H1 (cell line): ENCODE measurements around the gene ERICH2. TPM values are rescaled to one million over a fixed set of nuclear protein-coding genes. Genes with fewer than 3 reads are reported as not detected.

Experiments used
- CTCF ChIA-PET: fragments of 300-600 bp; sonication (Branson Sonifier 250); formaldehyde crosslinking; loops from one replicate; lab custom pipeline; 2021; ENCODE audit not compliant: partially characterized antibody; lab: Charles Lee
- POLR2A ChIA-PET: fragments of 300-600 bp; sonication (Branson Sonifier 250); formaldehyde crosslinking; loops from one replicate; lab custom pipeline; 2021; ENCODE audit warnings: inconsistent platforms; ENCODE audit not compliant: partially characterized antibody; lab: Charles Lee
- DNase-seq, 2 experiments: peaks; one replicate each; pipeline versions ENCODE4 v3.0.0 to v3.0.0-alpha.2; 2010 to 2022; ENCODE audit warnings: low spot score in 2 of 2, low read depth in 1 of 2, mixed read lengths in 1 of 2
- FAIRE-seq: peaks from 2 replicates; lab custom pipeline; 2011; peaks lifted over from hg19 to GRCh38; lab: Jason Lieb, UNC
- H2AFZ ChIP-seq: 2 replicates; pipeline ENCODE4 v1.8.1; 2012; ENCODE audit warnings: low read length, inconsistent platforms
- H2AK5ac ChIP-seq: 2 replicates; pipeline ENCODE4 v1.6.1; 2013; ENCODE audit warnings: low read depth, low read length
- H2BK120ac ChIP-seq: replicated peaks from 2 replicates; pipeline ENCODE3; 2013; ENCODE audit warnings: low read depth, low read length, inconsistent platforms
- H2BK12ac ChIP-seq: 2 replicates; pipeline ENCODE4 v1.6.1; 2013; ENCODE audit warnings: low read depth, low read length
- H2BK15ac ChIP-seq: 2 replicates; pipeline ENCODE4 v1.6.1; 2013; ENCODE audit warnings: low read length
- H2BK20ac ChIP-seq: 2 replicates; pipeline ENCODE4 v1.6.1; 2013; ENCODE audit warnings: low read length
- H2BK5ac ChIP-seq: 2 replicates; pipeline ENCODE4 v1.6.1; 2013; ENCODE audit warnings: low read depth, low read length
- H3K14ac ChIP-seq: 2 replicates; pipeline ENCODE4 v1.6.1; 2013; ENCODE audit warnings: inconsistent platforms; ENCODE audit not compliant: insufficient read length
- H3K18ac ChIP-seq: 2 replicates; pipeline ENCODE4 v1.6.1; 2013; ENCODE audit warnings: low read length; ENCODE audit errors: extremely low read depth
- H3K23ac ChIP-seq: 2 replicates; pipeline ENCODE4 v1.6.1; 2013; ENCODE audit warnings: inconsistent platforms; ENCODE audit not compliant: insufficient read length
- H3K23me2 ChIP-seq: 2 replicates; pipeline ENCODE4 v1.6.1; 2013; ENCODE audit warnings: low read depth, low read length
- H3K27ac ChIP-seq: 2 replicates; pipeline ENCODE4 v1.6.1; 2011; ENCODE audit warnings: low read depth, low read length, inconsistent platforms
- H3K27me3 ChIP-seq, 4 experiments: replicated peaks in 1 of 4; 1 replicate in 1 of 4; 2 replicates in 3 of 4; pipeline versions ENCODE4 v1.6.1 to v1.8.1; 2011 to 2013; ENCODE audit warnings: low read length in 3 of 4, mild to moderate bottlenecking in 3 of 4, inconsistent platforms in 2 of 4, mixed read lengths in 2 of 4, moderate library complexity in 1 of 4; ENCODE audit not compliant: control insufficient read depth in 3 of 4, insufficient read depth in 3 of 4; ENCODE audit errors: extremely low read depth in 1 of 4
- H3K36me3 ChIP-seq, 4 experiments: 2 replicates each; pipeline versions ENCODE4 v1.6.1 to v1.8.1; 2011 to 2013; ENCODE audit warnings: mild to moderate bottlenecking in 4 of 4, low read length in 3 of 4, moderate library complexity in 2 of 4, control low read depth in 1 of 4, inconsistent platforms in 1 of 4; ENCODE audit not compliant: insufficient read depth in 4 of 4, control insufficient read depth in 2 of 4
- H3K4ac ChIP-seq: replicated peaks from 2 replicates; pipeline ENCODE3; 2013; ENCODE audit warnings: low read length, low read depth, mixed read lengths, inconsistent platforms; ENCODE audit not compliant: insufficient read length
- H3K4me1 ChIP-seq, 4 experiments: replicated peaks in 1 of 4; 1 replicate in 1 of 4; 2 replicates in 3 of 4; pipeline versions ENCODE4 v1.6.1 to v1.8.1; 2011 to 2013; ENCODE audit warnings: low read length in 3 of 4, inconsistent platforms in 2 of 4, mixed read lengths in 1 of 4; ENCODE audit not compliant: insufficient read depth in 4 of 4, control insufficient read depth in 3 of 4
- H3K4me2 ChIP-seq, 2 experiments: 2 replicates each; pipeline versions ENCODE4 v1.6.1 to v1.8.1; 2011 to 2013; ENCODE audit warnings: low read depth in 2 of 2, low read length in 2 of 2, control low read depth in 1 of 2, inconsistent platforms in 1 of 2, mild to moderate bottlenecking in 1 of 2; ENCODE audit not compliant: insufficient read depth in 1 of 2
- H3K4me3 ChIP-seq, 4 experiments: fragments of 200-600, 300-600 bp in 1 of 4; sonication (generic), shearing (Covaris generic), sonication (Bioruptor Twin) in 1 of 4; 2 replicates each; pipeline versions ENCODE4 v1.5.1 to v1.8.1; 2011 to 2016; ENCODE audit warnings: low read length in 4 of 4, low read depth in 3 of 4, control low read depth in 2 of 4, inconsistent platforms in 2 of 4, mild to moderate bottlenecking in 2 of 4, mixed read lengths in 1 of 4, moderate library complexity in 1 of 4; ENCODE audit not compliant: insufficient read depth in 2 of 4; ENCODE audit errors: extremely low read depth in 1 of 4
- H3K56ac ChIP-seq: replicated peaks from 2 replicates; pipeline ENCODE3; 2013; ENCODE audit warnings: low read depth, mild to moderate bottlenecking, mixed read lengths, low read length, inconsistent platforms; ENCODE audit not compliant: insufficient read length
- H3K79me1 ChIP-seq: 2 replicates; pipeline ENCODE4 v1.6.1; 2013; ENCODE audit warnings: low read depth, low read length, control low read depth
- H3K79me2 ChIP-seq, 2 experiments: 2 replicates each; pipeline versions ENCODE4 v1.6.1 to v1.8.1; 2012 to 2013; ENCODE audit warnings: low read length in 2 of 2, mild to moderate bottlenecking in 2 of 2, inconsistent platforms in 1 of 2; ENCODE audit not compliant: insufficient read depth in 2 of 2, control insufficient read depth in 1 of 2
- H3K9ac ChIP-seq, 4 experiments: replicated peaks in 1 of 4; 1 replicate in 1 of 4; 2 replicates in 3 of 4; pipeline versions ENCODE4 v1.6.1 to v1.8.1; 2011 to 2013; ENCODE audit warnings: low read depth in 3 of 4, low read length in 3 of 4, control low read depth in 2 of 4, mild to moderate bottlenecking in 2 of 4, moderate library complexity in 2 of 4, inconsistent platforms in 1 of 4; ENCODE audit errors: extremely low read depth in 1 of 4
- H3K9me3 ChIP-seq, 2 experiments: 2 replicates each; pipeline versions ENCODE4 v1.6.1 to v1.8.1; 2012 to 2013; ENCODE audit warnings: mild to moderate bottlenecking in 2 of 2, moderate library complexity in 2 of 2, control low read depth in 1 of 2, inconsistent platforms in 1 of 2, low read depth in 1 of 2, low read length in 1 of 2, mixed read lengths in 1 of 2; ENCODE audit not compliant: insufficient read depth in 2 of 2
- H4K20me1 ChIP-seq, 2 experiments: replicated peaks in 1 of 2; 2 replicates each; pipeline versions ENCODE3 to v1.8.1; 2011 to 2013; ENCODE audit warnings: inconsistent platforms in 2 of 2, low read length in 2 of 2, mild to moderate bottlenecking in 1 of 2; ENCODE audit not compliant: insufficient read depth in 2 of 2, control insufficient read depth in 1 of 2
- H4K5ac ChIP-seq: 2 replicates; pipeline ENCODE4 v1.6.1; 2013; ENCODE audit warnings: low read length, low read depth, mixed read lengths, inconsistent platforms; ENCODE audit not compliant: insufficient read length
- H4K8ac ChIP-seq: 2 replicates; pipeline ENCODE4 v1.8.0; 2013; ENCODE audit warnings: mild to moderate bottlenecking, moderate library complexity, low read length, inconsistent platforms; ENCODE audit not compliant: insufficient read depth; ENCODE audit errors: extremely low read depth
- H4K91ac ChIP-seq: replicated peaks from 2 replicates; pipeline ENCODE3; 2013; ENCODE audit warnings: low read length, mixed read lengths, inconsistent platforms; ENCODE audit not compliant: insufficient read length
- EP300 ChIP-seq, 2 experiments: IDR thresholded peaks; 1 replicate in 1 of 2; 2 replicates in 1 of 2; pipeline ENCODE4 v1.6.1; 2011 to 2012; ENCODE audit warnings: low read depth in 2 of 2, low read length in 2 of 2, mild to moderate bottlenecking in 2 of 2, borderline replicate concordance in 1 of 2, inconsistent platforms in 1 of 2, moderate library complexity in 1 of 2
- JUN ChIP-seq: IDR thresholded peaks from 2 replicates; pipeline ENCODE4 v1.6.1; 2011; ENCODE audit warnings: low read depth, mild to moderate bottlenecking, improper control_type of control experiment, low read length
- KDM4A ChIP-seq: IDR thresholded peaks from one replicate; pipeline ENCODE4 v1.7.1; 2012; ENCODE audit warnings: low read depth, mild to moderate bottlenecking, moderate library complexity, low read length, inconsistent platforms; ENCODE audit not compliant: severe bottlenecking
- MAX ChIP-seq: IDR thresholded peaks from 2 replicates; pipeline ENCODE4 v1.6.1; 2012; ENCODE audit warnings: inconsistent platforms
- POLR2AphosphoS5 ChIP-seq: IDR thresholded peaks from 2 replicates; pipeline ENCODE4 v1.6.1; 2011; ENCODE audit warnings: low read depth, low read length
- RAD21 ChIP-seq, 2 experiments: IDR thresholded peaks in 1 of 2; conservative IDR thresholded peaks in 1 of 2; 2 replicates each; pipeline ENCODE4 v1.6.1; 2011; ENCODE audit warnings: low read depth in 2 of 2, low read length in 2 of 2, improper control_type of control experiment in 1 of 2, inconsistent platforms in 1 of 2, mild to moderate bottlenecking in 1 of 2, moderate library complexity in 1 of 2
- RFX5 ChIP-seq: IDR thresholded peaks from 2 replicates; pipeline ENCODE4 v1.6.1; 2011; ENCODE audit warnings: low read depth, low read length, improper control_type of control experiment, borderline replicate concordance
- SP4 ChIP-seq: IDR thresholded peaks from 2 replicates; pipeline ENCODE4 v1.6.1; 2012; ENCODE audit warnings: low read length, inconsistent platforms
- SUZ12 ChIP-seq: fragments of 200-600 bp; sonication (generic); IDR thresholded peaks from 2 replicates; pipeline ENCODE4 v1.6.1; 2012; ENCODE audit warnings: mild to moderate bottlenecking, inconsistent platforms, low read length, moderate library complexity, mixed read lengths
- TAF1 ChIP-seq: IDR thresholded peaks from 2 replicates; pipeline ENCODE4 v1.6.1; 2011; ENCODE audit warnings: mild to moderate bottlenecking, low read depth, low read length
- TEAD4 ChIP-seq: IDR thresholded peaks from 2 replicates; pipeline ENCODE4 v1.6.1; 2012; ENCODE audit warnings: low read depth, low read length, inconsistent platforms, mixed read lengths
- polyA plus RNA-seq, 7 experiments: library from polyadenylated mRNA; depleted of rRNA in 3 of 7; stranded (reverse) in 5 of 7; unstranded in 2 of 7; fragments of >200 nt in 5 of 7; fragments of 200-250 nt in 2 of 7; gene quantifications; 1 replicate in 5 of 7; 2 replicates in 1 of 7; 4 replicates in 1 of 7; pipeline versions ENCODE4 v1.2.1 to v1.2.3, GENCODE V29; 2011 to 2013; ENCODE audit warnings: missing spikeins in 2 of 7, mixed read lengths in 2 of 7
- total RNA-seq: library from RNA; stranded (reverse); fragmentation: NEBNext Ultra II Directional; extraction: Animal tissue kit (Norgen Biotek cat#: 25700); gene quantifications from 2 replicates; pipeline ENCODE4 v1.2.1, GENCODE V29; 2021
- TF ChIP-seq, protein P1 (sequence below): IDR thresholded peaks from 2 replicates; pipeline ENCODE4 v1.6.1; 2012; ENCODE audit warnings: low read length, inconsistent platforms

The ERICH2 gene
- total and polyA plus RNA-seq, 2 of the 8 experiments (the other 6 are each of a cell fraction or from before 2014, with no cell fraction given), result 0.20 to 2.1 TPM

- H3K14ac ChIP-seq, result no peak overlapping the region
- no peak overlapping the region for H2BK12ac ChIP-seq
- H2AFZ ChIP-seq, result no peak overlapping the region
- no peak overlapping the region for H4K8ac ChIP-seq
- H2BK20ac ChIP-seq, result no peak overlapping the region
- peaks cover 6% of the 10 kb centered on the region; the same call in 1 of the 2 replicates for H3K23me2 ChIP-seq
- no peak overlapping the region for H3K4ac ChIP-seq
- ChIA-PET CTCF (interaction anchor here (0.7 to 1.8 kb wide), 7 partner anchors 33 to 537 kb away, joined by 3 to 7 read pairs (median 3); no protein-coding TSS in a partner anchor), POLR2A (interaction anchor here (0.8 to 1.1 kb wide), 2 partner anchors 12 to 158 kb away, joined by 3 to 4 read pairs; no protein-coding TSS in a partner anchor)
- H3K36me3 ChIP-seq, result no peaks in the 10 kb centered on the region
- H4K91ac ChIP-seq, result no peak overlapping the region
- H3K9me3 ChIP-seq, result no peaks in the 10 kb centered on the region
- H2BK5ac ChIP-seq, result no peak overlapping the region
- peak overlapping the region in 2 of 4 experiments; percentile 11 to 100; a peak in 1 of 8 replicates for H3K4me3 ChIP-seq
- no peak overlapping the region for H2BK15ac ChIP-seq
- H3K79me1 ChIP-seq, result no peaks in the 10 kb centered on the region; the same call in 1 of the 2 replicates
- H2BK120ac ChIP-seq, result no peak overlapping the region
- H3K4me1 ChIP-seq, result peaks cover 0 to 5% (median 2%) of the 10 kb centered on the region in 4 experiments; a peak in 4 of 7 replicates
- DNase-seq (no peak), FAIRE-seq (no peak)
- no peak overlapping the region for H2AK5ac ChIP-seq
- no peak overlapping the region for H3K27ac ChIP-seq
- no peak overlapping the region for H3K56ac ChIP-seq
- no peak overlapping the region for H3K9ac ChIP-seq
- H3K23ac ChIP-seq, result no peak overlapping the region
- H3K4me2 ChIP-seq, result peak overlapping the region in 1 of 2 experiments; percentile 79; a peak in 2 of 4 replicates
- H3K27me3 ChIP-seq, result no peaks in the 10 kb centered on the region
- no peak overlapping the region for H3K18ac ChIP-seq
- H4K20me1 ChIP-seq, result no peaks in the 10 kb centered on the region
- H3K79me2 ChIP-seq, result no peaks in the 10 kb centered on the region
- H4K5ac ChIP-seq, result no peak overlapping the region
- TF ChIP-seq, protein P1, sequence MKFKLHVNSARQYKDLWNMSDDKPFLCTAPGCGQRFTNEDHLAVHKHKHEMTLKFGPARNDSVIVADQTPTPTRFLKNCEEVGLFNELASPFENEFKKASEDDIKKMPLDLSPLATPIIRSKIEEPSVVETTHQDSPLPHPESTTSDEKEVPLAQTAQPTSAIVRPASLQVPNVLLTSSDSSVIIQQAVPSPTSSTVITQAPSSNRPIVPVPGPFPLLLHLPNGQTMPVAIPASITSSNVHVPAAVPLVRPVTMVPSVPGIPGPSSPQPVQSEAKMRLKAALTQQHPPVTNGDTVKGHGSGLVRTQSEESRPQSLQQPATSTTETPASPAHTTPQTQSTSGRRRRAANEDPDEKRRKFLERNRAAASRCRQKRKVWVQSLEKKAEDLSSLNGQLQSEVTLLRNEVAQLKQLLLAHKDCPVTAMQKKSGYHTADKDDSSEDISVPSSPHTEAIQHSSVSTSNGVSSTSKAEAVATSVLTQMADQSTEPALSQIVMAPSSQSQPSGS, result no peak
- no peak for TF ChIP-seq RAD21 (IDR thresholded peaks at IDR 0.05 in 1 of 2, conservative IDR thresholded peaks at IDR 0.05 in 1 of 2; ENCODE audit: low read depth in 2 of 2, low read length in 2 of 2)
- no peak for TF ChIP-seq POLR2AphosphoS5
- TF ChIP-seq SUZ12, result no peak
- no peak for TF ChIP-seq KDM4A
- no peak for TF ChIP-seq SP4
- no peak for TF ChIP-seq TEAD4
- TF ChIP-seq TAF1, result no peak
- no peak for TF ChIP-seq MAX
- TF ChIP-seq JUN, result no peak
- TF ChIP-seq EP300 (IDR thresholded peaks at IDR 0.05; ENCODE audit: borderline replicate concordance in 1 of 2, low read depth in 2 of 2, low read length in 2 of 2), result no peak
- no peak for TF ChIP-seq RFX5
Measured at GRCh38 chr2:170772295-170772694, 2.1 kb downstream of the ERICH2 start.
